ENCODE measurements around the gene OAS2.

DNA sequence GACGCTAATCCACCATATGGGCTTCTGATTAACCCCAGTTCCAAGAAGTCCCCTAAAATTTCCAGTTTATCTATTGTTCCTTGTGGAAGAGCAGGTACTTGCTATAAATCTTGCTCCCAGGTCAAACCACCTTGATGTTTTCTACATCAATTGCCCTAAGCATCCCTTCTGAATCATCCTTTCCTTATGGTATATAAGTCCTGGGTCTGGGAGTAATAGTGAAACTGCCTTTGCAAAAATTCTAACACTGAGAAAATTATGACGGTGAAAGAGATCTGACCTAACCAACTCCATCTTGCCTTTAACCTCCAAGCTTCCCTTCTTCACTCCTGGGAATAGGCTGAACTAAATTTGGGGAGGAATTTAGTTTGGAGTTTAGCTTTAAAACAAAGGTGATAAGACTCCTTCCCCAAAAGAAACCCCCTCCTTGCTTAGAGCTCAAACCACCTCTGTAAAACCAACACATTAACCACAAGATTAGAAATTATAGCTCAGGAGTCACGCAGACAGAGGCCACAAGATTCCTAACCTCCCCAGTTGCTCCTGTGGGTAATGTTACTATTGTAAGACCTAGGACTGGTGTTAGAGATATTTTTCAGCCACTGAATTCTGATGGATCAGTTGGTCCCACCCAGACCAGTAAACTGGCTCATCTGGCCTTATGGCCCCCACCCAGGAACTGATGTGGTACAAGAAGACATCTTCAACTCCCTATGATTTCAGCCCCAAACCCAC, 44.4 kb downstream of the OAS2 start:
- TF ChIP-seq, protein P1, sequence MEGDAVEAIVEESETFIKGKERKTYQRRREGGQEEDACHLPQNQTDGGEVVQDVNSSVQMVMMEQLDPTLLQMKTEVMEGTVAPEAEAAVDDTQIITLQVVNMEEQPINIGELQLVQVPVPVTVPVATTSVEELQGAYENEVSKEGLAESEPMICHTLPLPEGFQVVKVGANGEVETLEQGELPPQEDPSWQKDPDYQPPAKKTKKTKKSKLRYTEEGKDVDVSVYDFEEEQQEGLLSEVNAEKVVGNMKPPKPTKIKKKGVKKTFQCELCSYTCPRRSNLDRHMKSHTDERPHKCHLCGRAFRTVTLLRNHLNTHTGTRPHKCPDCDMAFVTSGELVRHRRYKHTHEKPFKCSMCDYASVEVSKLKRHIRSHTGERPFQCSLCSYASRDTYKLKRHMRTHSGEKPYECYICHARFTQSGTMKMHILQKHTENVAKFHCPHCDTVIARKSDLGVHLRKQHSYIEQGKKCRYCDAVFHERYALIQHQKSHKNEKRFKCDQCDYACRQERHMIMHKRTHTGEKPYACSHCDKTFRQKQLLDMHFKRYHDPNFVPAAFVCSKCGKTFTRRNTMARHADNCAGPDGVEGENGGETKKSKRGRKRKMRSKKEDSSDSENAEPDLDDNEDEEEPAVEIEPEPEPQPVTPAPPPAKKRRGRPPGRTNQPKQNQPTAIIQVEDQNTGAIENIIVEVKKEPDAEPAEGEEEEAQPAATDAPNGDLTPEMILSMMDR (optimal IDR thresholded peaks at IDR 0.05 in 1 of 3, IDR thresholded peaks at IDR 0.05 in 1 of 3, conservative IDR thresholded peaks at IDR 0.05 in 1 of 3; ENCODE audit: extremely low read depth in 1 of 3, insufficient read depth in 2 of 3, low read length in 3 of 3) = no peak
- TF ChIP-seq EZH2 (IDR thresholded peaks at IDR 0.05; ENCODE audit: low read length) = no peak

All from keratinocyte (primary cell).